ENCODE data around the gene TBC1D17.

The TBC1D17 gene

DNA sequence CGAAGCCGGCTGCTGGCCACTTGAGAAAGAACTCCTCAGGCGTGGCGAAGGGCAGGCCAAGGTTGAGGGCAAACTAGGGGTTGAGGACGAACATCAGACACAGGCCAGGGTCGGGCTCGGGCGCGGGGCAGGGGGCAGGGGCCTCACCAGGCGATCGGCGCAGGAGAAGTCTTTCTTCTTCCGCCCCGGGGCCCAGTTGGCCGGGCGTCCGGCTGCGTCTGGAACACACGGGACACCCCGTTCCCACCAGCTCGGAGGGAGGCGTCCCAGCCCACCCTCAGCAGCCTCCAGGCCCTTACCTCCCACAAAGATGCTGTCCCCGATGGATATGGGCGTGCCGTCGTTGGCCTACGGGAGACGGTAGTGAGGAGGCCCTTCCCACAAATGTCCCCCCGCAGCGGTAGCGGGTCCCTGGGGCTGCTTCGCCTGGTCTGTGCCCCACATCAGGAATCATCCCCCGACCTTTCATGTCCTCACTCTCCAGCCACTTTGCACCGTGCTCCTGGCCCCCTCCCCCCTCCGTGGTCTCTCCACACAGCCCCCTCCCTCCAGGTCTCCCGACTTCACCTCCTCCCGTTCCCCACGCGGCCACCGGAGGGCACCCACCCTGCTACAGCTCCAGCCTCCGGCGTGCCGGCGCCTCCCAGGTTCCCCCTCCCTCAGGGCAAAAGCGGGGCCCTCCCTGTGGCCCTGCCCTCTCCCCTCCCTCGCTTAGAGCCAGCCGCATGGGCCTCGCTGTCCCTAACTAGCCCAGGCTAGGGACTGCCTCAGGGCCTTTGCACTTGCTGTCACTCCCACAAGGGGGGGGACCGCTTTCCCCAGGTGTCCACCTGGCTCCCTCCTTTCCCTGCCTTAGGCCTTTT is 14.9 kb upstream of the TBC1D17 start:
- no peak for DNase-seq

DNA sequence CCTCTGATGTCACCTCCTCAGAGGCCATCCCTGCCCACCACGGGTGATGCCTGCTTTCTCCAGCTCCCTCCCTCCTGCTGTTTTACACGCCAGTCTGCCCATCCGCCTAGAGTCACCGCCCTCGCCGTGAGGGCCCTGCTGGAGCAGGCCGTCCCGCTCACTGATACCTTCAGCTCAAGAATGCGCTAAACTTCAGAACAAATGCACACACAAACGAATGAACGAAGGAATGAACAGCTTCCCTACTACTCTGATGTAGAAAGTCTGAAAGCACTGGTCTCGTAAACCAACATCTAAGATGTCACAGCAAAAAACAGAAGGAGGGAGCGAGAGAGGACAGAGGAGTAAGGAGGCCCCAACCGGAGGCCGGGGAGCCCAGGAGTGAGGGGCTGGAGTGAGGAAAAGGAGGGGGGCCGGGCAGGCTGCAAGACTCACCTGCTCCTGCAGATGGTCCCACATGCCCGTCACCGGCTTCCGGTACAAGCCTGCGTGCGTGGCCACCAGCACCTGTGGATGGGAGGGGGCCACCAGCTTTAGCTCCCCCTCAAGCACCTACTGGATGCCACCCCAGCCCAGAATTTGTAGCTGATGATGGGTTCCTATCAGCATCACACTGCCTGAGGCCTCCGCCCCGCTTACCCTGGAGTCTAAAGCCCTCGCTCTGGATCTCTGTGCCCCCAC is 14.1 kb upstream of the TBC1D17 start:
- no peak for DNase-seq

GRCh38 chr19:49863935-49864320 is 13.6 kb upstream of the TBC1D17 start:
- DNase-seq: no peak

DNA sequence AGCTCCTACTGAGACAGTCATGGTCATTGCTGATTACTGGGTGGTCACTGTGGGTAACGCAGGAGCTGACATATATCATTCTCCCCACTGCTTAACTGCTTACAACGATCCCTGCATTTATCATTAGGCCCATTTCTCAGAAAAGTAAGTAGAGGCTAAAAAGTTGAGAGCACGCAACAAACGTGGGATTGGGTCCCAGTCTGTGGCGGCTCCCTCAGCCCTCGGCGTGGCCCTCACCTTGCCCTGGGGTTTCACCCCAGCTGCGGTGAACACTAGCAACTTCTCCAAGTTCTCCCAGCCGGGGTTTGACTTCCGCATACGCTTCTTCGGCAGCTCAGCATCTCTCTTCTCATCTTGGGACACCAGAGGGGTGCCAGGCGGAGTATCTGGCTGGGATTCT is 12.6 kb upstream of the TBC1D17 start:
- no peak for DNase-seq

- peak; percentile 79 for DNase-seq
Observed at GRCh38 chr19:49866933-49867782, 10.3 kb upstream of the TBC1D17 start, which contains the start of gene PNKP. Gene PNKP (minus strand): TSS chr19:49867576. CDS start chr19:49867204, 372 bp downstream.

GRCh38 chr19:49869009-49869483 is 8.5 kb upstream of the TBC1D17 start:
- no peak for DNase-seq

GRCh38 chr19:49869484-49870308 is 7.8 kb upstream of the TBC1D17 start:
- peak; percentile 79 for DNase-seq

GRCh38 chr19:49870309-49870901 is 7.1 kb upstream of the TBC1D17 start:
- no peak for DNase-seq

GRCh38 chr19:49871349-49871985 is 6.0 kb upstream of the TBC1D17 start:
- no peak for DNase-seq

DNA sequence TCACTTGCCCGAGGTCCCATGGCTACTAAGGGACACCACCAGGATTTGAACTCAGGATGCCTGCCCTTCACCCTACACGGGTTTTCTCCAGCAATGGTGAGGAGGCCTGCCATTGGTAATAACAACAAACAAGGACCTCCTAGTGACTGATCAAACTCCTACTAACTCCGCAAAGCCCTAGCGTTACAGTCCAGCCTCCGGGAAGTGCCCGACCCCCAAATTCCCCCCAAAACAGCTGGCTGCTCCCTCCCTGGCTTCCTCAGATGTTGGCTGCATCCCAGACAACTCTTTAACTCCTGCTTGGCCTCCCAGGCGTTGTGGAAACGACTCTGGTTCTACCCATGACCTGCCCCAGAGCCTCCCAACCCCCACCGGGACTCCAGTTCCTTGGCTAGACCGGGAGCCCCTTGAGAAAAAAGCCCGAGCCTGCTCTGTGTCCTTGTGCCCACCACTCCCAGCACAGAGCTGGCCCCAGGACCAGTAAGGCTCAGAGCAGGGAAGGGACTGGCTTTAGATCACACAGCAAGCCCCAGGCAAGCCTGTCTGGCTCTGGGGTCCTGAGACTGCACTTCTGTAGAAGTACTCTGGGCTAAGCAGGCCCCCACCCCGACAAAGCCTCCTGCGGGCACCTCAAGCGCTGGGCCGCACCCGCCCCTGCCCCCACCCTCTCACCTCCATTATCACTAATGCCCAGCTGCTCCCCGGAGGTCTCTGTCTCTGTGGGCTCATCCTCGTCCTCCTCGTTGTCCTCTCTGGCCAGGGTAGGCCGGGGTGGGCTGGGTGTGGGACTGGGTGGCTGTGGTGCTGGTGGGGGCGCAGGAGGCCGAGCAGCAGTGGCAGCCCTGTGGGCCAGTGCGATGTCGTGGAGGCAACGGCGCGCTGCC is 5.0 kb upstream of the TBC1D17 start:
- DNase-seq: no peak

DNA sequence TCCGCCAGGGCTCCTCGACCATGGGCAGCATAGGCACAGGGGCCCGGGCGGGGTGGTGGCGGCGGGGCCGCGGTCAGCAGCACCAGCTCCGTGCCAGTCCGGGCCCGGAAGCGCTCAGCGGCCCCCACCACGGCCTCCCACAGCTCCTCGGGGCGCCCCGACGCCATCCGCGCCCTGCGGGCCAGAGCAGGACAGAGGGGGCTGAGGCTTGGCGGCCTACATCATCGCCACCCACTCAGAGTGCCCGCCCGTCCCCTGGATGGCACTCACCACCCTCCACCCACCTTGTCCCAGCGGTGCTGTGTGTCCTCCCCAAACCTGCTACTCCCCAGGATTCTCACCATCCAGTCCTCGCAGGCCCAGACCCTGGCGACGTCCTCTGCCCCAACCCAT is 4.4 kb upstream of the TBC1D17 start:
- DNase-seq: no peak

GRCh38 chr19:49873834-49874233 is 3.7 kb upstream of the TBC1D17 start:
- DNase-seq: no peak

DNA sequence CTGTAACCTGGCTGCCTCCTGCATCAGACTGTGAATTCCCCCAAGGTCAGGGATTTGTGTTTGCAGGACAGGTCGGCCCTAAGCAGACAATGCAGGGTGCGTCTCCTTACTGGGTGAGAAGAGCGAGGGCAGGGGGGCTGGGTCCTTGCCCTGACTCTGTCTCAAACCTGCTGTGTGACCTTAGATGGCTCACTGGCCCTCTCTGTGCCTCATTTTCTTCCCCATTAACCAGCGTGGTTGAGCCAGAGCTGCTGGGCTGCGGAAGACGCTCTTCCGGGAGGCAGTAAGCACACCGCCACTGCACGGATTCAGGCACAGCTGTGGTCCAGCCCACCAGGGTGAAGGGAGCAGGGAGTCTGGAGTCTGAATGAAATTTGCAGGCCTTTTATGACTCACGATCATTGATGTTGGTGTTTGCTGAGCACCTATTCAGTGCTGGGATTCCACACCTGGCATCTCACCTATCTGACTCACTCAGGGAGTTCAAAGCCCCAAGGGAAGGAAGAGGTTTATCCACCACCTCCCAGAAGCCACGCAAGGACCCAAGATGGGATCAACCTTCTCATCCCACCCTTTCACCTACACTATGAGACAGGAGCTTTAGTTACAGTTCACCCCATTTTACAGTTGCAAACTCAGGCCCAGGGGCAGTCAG is 2.9 kb upstream of the TBC1D17 start:
- DNase-seq: no peak

- no peak for DNase-seq
Observed at GRCh38 chr19:49875177-49875576, 2.3 kb upstream of the TBC1D17 start.

- peak; percentile 43 for DNase-seq
Observed at GRCh38 chr19:49875857-49876421, 1.6 kb upstream of the TBC1D17 start.

GRCh38 chr19:49876422-49877019 is 981 bp upstream of the TBC1D17 start:
- DNase-seq: peak; percentile 98

DNA sequence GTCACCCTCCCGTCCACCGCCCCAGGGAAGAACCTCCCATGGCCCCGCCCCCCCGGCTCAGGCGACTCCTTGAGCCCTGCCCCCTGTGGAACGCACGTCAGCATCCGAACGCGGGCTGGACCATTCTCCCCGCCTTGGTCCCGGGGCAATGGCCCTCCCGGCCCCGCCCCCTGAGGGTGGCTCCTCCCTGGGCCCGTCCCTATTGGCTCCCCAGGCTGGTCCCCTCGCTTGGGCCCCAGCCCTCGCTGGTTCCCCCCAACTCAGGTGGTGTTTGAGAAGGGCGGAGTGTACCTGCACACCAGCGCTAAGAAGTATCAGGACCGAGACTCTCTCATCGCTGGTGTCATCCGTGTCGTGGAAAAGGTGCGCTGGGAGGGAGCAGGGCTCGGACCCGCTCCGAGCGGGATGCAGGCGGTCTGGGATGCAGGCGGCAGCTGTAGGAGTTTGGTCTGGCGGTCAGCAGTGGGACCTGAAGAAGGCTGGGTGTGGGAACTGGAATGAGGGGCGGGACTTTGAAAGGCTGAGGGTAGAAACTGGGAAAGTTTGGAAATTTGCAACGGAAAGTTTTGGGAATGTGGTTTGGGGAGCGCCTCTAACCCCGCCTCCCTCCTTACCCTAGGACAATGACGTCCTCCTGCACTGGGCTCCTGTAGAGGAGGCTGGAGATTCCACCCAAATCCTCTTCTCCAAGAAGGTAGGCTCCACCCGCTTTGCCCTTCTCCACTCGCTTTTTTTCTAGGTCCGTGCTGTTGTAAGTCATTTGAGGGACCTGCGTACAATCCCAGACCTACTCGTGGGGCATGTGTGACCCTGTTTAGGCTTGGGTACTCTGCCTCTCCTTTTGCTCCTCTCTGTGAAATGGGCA is 609 bp downstream of the TBC1D17 start:
- peak; percentile 94 for DNase-seq

GRCh38 chr19:49878744-49879070 is 1.2 kb downstream of the TBC1D17 start:
- DNase-seq: no peak

All from activated CD4-positive, alpha-beta T cell treated with anti-CD3 and anti-CD28 coated beads for 1 hour (primary cell).